AG08395 (cell line): ENCODE results near the gene TRIM17.

Experiments
- DNase-seq: peaks from one replicate; pipeline ENCODE4 v3.0.0; 2012; ENCODE audit warnings: mixed read lengths, low spot score

TRIM17 gene

GRCh38 chr1:228416217-228416933 lies at the start of gene TRIM17:
TRIM17 (minus strand) TSS chr1:228416861; CDS start chr1:228415072, 1,789 bp downstream.
- peak; percentile 24 for DNase-seq

DNA sequence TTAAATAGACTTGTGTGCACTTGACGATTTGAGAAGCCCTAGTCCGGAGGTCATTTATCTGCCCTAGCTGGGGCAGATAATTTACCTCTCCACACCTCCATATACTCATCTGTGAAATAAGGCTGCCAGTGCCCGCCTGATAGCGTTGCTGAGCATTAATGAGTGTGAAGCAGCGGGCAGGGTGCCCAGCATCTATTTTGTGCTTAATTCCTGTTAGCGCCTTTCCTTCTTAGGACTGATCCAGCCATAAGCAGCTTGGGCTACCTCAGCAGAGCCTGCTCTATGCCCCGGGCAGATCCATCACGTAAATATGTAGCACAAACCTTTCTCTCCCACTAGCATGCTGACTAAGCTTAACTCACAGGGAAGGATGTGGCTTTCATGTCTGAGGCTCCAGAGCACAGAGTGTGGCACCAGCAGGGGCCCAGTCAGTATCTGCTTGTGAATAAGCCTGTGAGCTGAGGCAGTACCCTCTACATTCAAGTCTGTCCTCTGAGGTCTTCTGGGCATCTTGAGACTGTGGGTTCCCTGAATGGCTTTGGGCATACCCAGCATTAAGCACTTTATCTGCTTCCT lies 49.0 kb upstream of the TRIM17 start:
- no peak for DNase-seq

- no peak for DNase-seq
These were observed 48.5 kb upstream of the TRIM17 start for GRCh38 chr1:228465141-228465540.

GRCh38 chr1:228464487-228464983 lies 47.9 kb upstream of the TRIM17 start:
- DNase-seq, result peak; percentile 92

- DNase-seq, result no peak
These were observed 47.1 kb upstream of the TRIM17 start for GRCh38 chr1:228463559-228464455.

- DNase-seq, result no peak
These were observed 46.4 kb upstream of the TRIM17 start for GRCh38 chr1:228463009-228463558.

- no peak for DNase-seq
These were observed 45.9 kb upstream of the TRIM17 start for GRCh38 chr1:228462560-228462959.

DNA sequence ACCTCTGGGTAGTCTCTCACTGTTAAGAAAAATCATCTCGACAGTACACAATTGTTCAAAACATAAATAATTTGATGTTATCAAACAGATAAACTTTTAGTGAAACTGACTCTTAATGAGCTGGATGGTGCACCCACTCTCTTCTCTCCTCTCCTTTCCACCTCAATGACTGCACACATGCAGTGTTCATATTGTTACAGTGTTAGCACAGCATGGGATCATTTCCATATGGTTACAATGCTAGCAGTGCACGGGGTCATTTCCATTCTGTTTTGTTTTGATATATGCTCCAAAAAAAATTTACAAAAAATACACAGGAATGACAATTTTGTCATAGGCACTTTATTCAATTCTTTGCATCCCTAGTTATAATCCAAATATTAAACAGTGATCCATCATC lies 44.2 kb upstream of the TRIM17 start:
- DNase-seq, result no peak

DNA sequence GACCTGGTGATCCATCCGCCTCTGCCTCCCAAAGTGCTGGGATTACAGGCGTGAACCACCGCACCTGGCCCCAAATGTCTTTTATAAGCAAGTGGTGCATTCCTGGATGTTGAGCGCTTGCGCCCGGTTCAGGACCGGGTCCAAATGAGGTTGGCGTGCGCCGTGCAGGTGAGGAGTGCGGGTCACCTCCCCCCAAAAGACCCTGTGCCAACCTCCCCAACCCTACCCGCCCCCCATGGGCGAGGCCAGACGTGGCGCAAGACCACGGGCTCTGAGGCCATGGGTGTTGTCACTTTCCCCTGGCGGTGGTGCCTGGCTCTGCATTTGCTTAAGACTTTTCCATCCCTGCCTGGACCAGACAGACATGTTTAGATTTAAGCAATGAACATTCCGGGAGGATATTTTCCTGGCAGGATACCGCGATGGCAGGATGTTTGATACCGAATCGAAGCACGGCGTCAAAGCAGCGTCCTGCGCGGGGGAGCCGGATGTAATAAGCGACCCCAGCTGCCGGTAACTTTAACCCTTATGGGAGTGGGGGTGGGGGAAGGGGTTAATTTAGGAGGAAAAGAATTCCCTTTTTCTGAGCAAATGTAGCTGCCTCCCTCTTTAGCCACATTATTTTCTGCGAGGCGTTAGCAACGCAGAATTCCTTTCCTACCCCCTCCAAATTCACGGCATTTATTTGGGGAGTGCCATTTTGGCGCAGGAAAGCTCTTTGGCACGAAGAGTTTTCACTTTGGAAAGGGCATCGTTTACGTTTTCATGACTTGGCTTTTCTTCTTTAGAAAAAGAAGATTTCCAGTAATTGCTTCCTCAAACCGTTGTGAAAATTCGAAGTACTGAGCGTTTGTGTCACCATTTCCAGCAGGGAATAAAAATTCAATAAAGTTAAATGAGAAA lies 42.7 kb upstream of the TRIM17 start:
- peak; percentile 69 for DNase-seq

- peak; percentile 96 for DNase-seq
These were observed 40.9 kb upstream of the TRIM17 start for GRCh38 chr1:228457396-228458176.

- no peak for DNase-seq
These were observed 40.3 kb upstream of the TRIM17 start for GRCh38 chr1:228457017-228457395.

DNA sequence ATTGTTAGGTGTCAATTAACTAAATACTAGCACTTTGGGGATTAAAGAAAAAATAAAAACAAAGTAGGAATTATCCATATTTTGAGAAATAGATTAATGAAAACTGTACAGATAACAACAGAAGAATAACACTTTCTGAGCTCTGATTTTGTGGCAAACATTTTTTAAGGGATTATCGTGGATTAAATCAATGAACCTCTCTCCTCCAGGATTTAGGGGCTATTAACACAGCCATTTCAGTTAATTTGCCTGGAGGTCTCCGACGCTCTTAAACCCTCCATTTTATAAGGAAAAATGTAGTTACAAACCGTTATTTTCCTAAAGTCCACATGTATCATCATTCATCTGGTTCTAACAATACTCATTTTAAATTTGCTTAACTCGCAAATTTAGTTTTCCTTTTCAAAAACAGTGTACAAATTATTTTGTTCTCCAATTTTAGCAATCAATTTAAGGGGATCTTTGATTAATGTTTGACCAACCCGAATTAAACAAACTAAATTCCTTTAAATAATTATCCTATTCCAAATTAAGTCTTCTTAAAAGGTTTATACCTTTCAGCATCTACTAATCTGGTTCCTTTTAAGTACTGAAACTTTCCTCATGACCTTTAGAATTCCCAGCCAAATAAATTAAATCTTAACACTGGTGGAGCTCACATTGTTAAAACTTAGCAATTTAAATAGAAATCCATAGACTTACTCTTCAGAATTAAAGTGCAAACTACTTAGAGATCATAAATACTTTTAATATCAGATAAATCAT lies 39.8 kb upstream of the TRIM17 start:
- no peak for DNase-seq

GRCh38 chr1:228455715-228456114 lies 39.1 kb upstream of the TRIM17 start:
- no peak for DNase-seq

- DNase-seq, result no peak
These were observed 37.6 kb upstream of the TRIM17 start for GRCh38 chr1:228454238-228454637.

- DNase-seq, result no peak
These were observed 37.0 kb upstream of the TRIM17 start for GRCh38 chr1:228453614-228454013.

GRCh38 chr1:228453022-228453560 lies 36.4 kb upstream of the TRIM17 start:
- no peak for DNase-seq

DNA sequence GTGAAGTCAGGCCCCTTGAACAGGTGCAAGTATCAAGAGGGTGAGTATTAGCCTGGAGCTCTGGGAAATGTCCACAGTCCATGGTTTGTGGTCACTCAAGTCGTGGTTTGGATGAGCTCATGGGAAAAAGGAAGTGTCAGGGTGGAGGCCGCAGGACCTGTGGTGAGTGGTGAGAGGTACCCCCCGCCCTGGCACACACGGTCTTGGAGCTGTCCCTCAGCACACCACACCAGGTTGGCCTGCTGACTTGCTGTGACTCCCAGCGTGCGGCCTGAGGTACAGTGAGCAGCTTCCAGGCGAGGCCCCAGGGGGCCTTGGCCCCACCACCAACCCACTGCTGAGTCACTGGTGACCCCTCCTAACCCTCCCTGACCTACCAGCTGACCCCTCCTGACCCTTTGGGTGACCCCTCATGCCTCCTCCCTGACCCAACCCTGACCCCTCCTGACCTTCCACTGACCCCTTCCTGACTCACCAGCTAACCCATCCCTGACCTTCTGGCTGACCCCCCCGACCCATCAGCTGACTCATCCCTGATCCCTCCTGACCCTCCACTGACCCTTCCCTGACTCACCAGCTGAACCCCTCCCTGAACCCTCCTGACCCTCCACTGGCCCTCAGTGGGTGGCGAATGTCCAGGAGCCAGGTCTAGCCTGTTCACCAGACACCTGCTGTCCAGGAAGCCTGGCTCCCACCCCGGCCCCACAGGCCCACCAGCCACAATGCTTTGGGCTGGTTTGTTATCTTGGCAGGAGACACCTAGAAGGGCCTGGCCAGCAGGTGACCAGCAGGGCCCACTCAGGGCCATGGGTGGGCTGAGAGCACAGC lies 35.7 kb upstream of the TRIM17 start:
- DNase-seq, result no peak

- no peak for DNase-seq
These were observed 33.5 kb upstream of the TRIM17 start for GRCh38 chr1:228450200-228450599.

GRCh38 chr1:228448372-228448771 lies 31.7 kb upstream of the TRIM17 start:
- no peak for DNase-seq
